Measurements from ENCODE around the gene SCNN1G. TPM values are rescaled to one million over a fixed set of nuclear protein-coding genes. Genes with fewer than 3 reads are reported as not detected.

Gene SCNN1G
- under 1 TPM in 2 of 4 donors, not detected in 2; 0.06 to 0.34 TPM for total RNA-seq

GRCh38 chr16:23182679-23183542, at the start of gene SCNN1G:
SCNN1G (plus strand) TSS chr16:23182745; CDS start chr16:23186272, 3,527 bp downstream.
- TF ChIP-seq POLR2A (IDR thresholded peaks at IDR 0.05; ENCODE audit: low read depth), result no peak
- peak in 1 of 3 experiments; percentile 35 for TF ChIP-seq CTCF (IDR thresholded peaks at IDR 0.05)
- TF ChIP-seq POLR2AphosphoS5 (IDR thresholded peaks at IDR 0.05), result no peak
- TF ChIP-seq EP300 (IDR thresholded peaks at IDR 0.05), result no peak
- H3K27ac ChIP-seq (replicated peaks in 1 of 4), result no peak within 1 kb of the TSS
- intact Hi-C loops (cut with DNase I), result loop anchor here (2.0 kb wide), 1 partner anchor 252 kb away; no protein-coding TSS in a partner anchor

GRCh38 chr16:23132775-23133463, 49.6 kb upstream of the SCNN1G start:
- H3K4me3 ChIP-seq, result peak overlapping the region; percentile 19 to 40 (median 36)
- H3K4me1 ChIP-seq, result peaks cover 46 to 66% (median 63%) of the 10 kb centered on the region in 4 donors

More at GRCh38 chr16:23182679-23183542, at the start of gene SCNN1G:
- no peaks in the 10 kb centered on the region for H3K36me3 ChIP-seq
- H3K4me1 ChIP-seq, result peaks cover 13 to 17% (median 15%) of the 10 kb centered on the region in 4 donors
- H3K4me3 ChIP-seq, result peak within 1 kb of the TSS; percentile 49 to 57 (median 50)
- H3K9me3 ChIP-seq, result no peaks in the 10 kb centered on the region
- H3K27me3 ChIP-seq, result peaks cover 15 to 80% (median 18%) of the 10 kb centered on the region in 4 donors
- no peak for DNase-seq (ENCODE audit: extremely low spot score)
- 2% methylated on average over 51 of the region's 71 CpGs for WGBS

GRCh38 chr16:23134274-23134673, 48.3 kb upstream of the SCNN1G start:
- Histone ChIP-seq H3K27ac (replicated peaks in 1 of 4) (peak overlapping the region; percentile 76 to 88 (median 82)), H3K4me3 (no peak overlapping the region), H3K9me3 (peaks cover 0 to 4% (median 0%) of the 10 kb centered on the region in 4 donors), H3K4me1 (peaks cover 42 to 68% (median 56%) of the 10 kb centered on the region in 4 donors), H3K36me3 (no peaks in the 10 kb centered on the region), H3K27me3 (no peaks in the 10 kb centered on the region)
- intact Hi-C loops (cut with DNase I), result no loop called here
- TF ChIP-seq POLR2A (IDR thresholded peaks at IDR 0.05; ENCODE audit: low read depth), result no peak
- no peak for TF ChIP-seq CTCF (IDR thresholded peaks at IDR 0.05)
- TF ChIP-seq EP300 (IDR thresholded peaks at IDR 0.05), result no peak
- TF ChIP-seq POLR2AphosphoS5 (IDR thresholded peaks at IDR 0.05), result no peak
- WGBS, result 53% methylated on average over 3 of the region's 3 CpGs
- DNase-seq (ENCODE audit: extremely low spot score), result no peak

More at GRCh38 chr16:23132775-23133463, 49.6 kb upstream of the SCNN1G start:
- no peaks in the 10 kb centered on the region for H3K27me3 ChIP-seq
- peak overlapping the region; percentile 76 to 88 (median 82) for H3K27ac ChIP-seq (replicated peaks in 1 of 4)
- 37% methylated on average over 11 of the region's 11 CpGs for WGBS
- no peaks in the 10 kb centered on the region for H3K36me3 ChIP-seq
- TF ChIP-seq POLR2AphosphoS5 (IDR thresholded peaks at IDR 0.05) (peak; percentile 40 to 58), POLR2A (IDR thresholded peaks at IDR 0.05; ENCODE audit: low read depth) (no peak)
- DNase-seq (ENCODE audit: extremely low spot score), result no peak
- intact Hi-C loops (cut with DNase I), result no loop called here
- peaks cover 0 to 4% (median 0%) of the 10 kb centered on the region in 4 donors for H3K9me3 ChIP-seq

- intact Hi-C loops (cut with DNase I), result no loop called here
- Histone ChIP-seq H3K36me3 (no peaks in the 10 kb centered on the region), H3K9me3 (peaks cover 0 to 4% (median 0%) of the 10 kb centered on the region in 4 donors), H3K4me3 (no peak overlapping the region), H3K4me1 (peaks cover 37 to 67% (median 55%) of the 10 kb centered on the region in 4 donors), H3K27ac (replicated peaks in 1 of 4) (peak overlapping the region in 1 of 4 donors; percentile 87), H3K27me3 (no peaks in the 10 kb centered on the region)
- TF ChIP-seq EP300 (IDR thresholded peaks at IDR 0.05), result no peak
- no peak for TF ChIP-seq POLR2AphosphoS5 (IDR thresholded peaks at IDR 0.05)
- TF ChIP-seq CTCF (IDR thresholded peaks at IDR 0.05), result no peak
- TF ChIP-seq POLR2A (IDR thresholded peaks at IDR 0.05; ENCODE audit: low read depth), result no peak
- DNase-seq (ENCODE audit: extremely low spot score), result no peak
- 85% methylated on average over 2 of the region's 2 CpGs for WGBS
Measured at GRCh38 chr16:23137256-23137655, 45.3 kb upstream of the SCNN1G start.

Measured in esophagus muscularis mucosa (tissue), 4 donors.